SJSA1 (cell line): ENCODE results near the gene VPS13D. TPM values are rescaled to one million over a fixed set of nuclear protein-coding genes. Genes with fewer than 3 reads are reported as not detected.
A peak's percentile ranks its signal among the peaks of the same experiment; 100 is the strongest.
"Not testable (repeated sequence)": the region's sequence is repeated elsewhere in the genome, so short reads cannot be mapped to it uniquely, and the experiment has no call there.

Source experiments
- DNase-seq, 2 experiments: peaks; one replicate each; pipeline ENCODE4 v3.0.0-alpha.2; 2015 to 2020; ENCODE audit warnings: low spot score in 2 of 2, low read depth in 1 of 2
- H3K27ac ChIP-seq: fragments of 250-450 bp; sonication (Bioruptor Pico); 2 replicates; pipeline ENCODE4 v1.5.1; 2020; ENCODE audit warnings: mild to moderate bottlenecking, moderate library complexity
- H3K27me3 ChIP-seq: fragments of 250-450 bp; sonication (Bioruptor Pico); replicated peaks from 2 replicates; pipeline ENCODE4 v1.5.1; 2020; ENCODE audit warnings: mild to moderate bottlenecking, moderate library complexity
- H3K36me3 ChIP-seq: fragments of 250-450 bp; sonication (Bioruptor Pico); 2 replicates; pipeline ENCODE4 v1.5.1; 2020; ENCODE audit warnings: mild to moderate bottlenecking
- H3K4me1 ChIP-seq: fragments of 250-450 bp; sonication (Bioruptor Pico); replicated peaks from 2 replicates; pipeline ENCODE4 v1.6.1; 2021; ENCODE audit warnings: mild to moderate bottlenecking
- H3K4me3 ChIP-seq: fragments of 250-450 bp; sonication (Bioruptor Pico); 2 replicates; pipeline ENCODE4 v1.5.1; 2020; ENCODE audit warnings: mild to moderate bottlenecking
- H3K9me3 ChIP-seq: fragments of 250-450 bp; sonication (Bioruptor Pico); replicated peaks from 2 replicates; pipeline ENCODE4 v1.5.1; 2020; ENCODE audit warnings: mild to moderate bottlenecking
- total RNA-seq: library from RNA; depleted of rRNA; stranded (reverse); fragments of >200 nt; shearing (Covaris generic); gene quantifications from 2 replicates; pipeline ENCODE4 v1.2.3, GENCODE V29; 2014

The VPS13D gene
- total RNA-seq, 1 experiment from 2014 or later: 12.9 TPM

DNA sequence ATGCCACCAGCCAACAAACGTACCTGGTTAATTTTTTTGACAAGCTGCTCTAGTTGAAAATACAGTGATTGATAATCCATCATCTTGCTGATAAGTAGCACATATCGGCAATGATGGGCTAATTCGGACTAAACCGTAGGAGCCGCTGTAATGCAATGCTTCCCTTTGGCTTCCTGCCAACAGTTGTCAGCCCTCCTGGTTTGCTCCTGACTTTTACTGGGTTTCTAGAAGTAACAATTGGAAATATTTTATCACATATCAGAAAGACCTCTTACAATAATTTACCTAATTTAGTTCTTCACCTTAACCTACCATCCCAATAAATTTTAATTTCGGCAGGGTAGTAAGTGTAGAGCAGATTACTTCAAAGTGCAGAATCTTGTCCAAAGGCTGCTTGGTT, 239.7 kb downstream of the VPS13D start:
- Histone ChIP-seq H3K27ac (no peak overlapping the region), H3K9me3 (no peaks in the 10 kb centered on the region), H3K36me3 (no peaks in the 10 kb centered on the region; the same call in 1 of the 2 replicates), H3K4me3 (no peak overlapping the region), H3K27me3 (no peaks in the 10 kb centered on the region), H3K4me1 (peaks cover 13% of the 10 kb centered on the region)
- DNase-seq: no peak

DNA sequence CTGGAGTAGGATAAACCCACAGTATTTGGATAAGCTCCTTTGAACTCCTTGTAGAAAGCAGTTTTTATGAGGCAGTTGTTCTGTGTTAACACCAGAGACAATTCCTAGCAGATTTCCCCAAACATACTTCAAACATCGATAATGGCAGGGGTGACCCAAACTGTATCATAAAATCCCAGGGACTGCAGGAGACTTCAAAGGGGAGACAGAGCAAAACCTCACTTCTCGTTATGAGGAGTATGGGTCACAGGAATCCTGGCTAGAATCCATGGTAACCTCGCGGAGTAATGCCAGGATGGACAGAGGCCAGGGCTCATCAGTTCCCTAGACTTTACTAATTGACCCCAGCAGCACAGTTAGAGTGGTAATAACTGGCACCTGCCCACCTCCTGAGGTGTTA, 240.2 kb downstream of the VPS13D start:
- Histone ChIP-seq H3K27ac (no peak overlapping the region), H3K4me1 (peaks cover 9% of the 10 kb centered on the region), H3K36me3 (no peaks in the 10 kb centered on the region; the same call in 1 of the 2 replicates), H3K4me3 (no peak overlapping the region), H3K9me3 (no peaks in the 10 kb centered on the region), H3K27me3 (no peaks in the 10 kb centered on the region)
- no peak for DNase-seq

DNA sequence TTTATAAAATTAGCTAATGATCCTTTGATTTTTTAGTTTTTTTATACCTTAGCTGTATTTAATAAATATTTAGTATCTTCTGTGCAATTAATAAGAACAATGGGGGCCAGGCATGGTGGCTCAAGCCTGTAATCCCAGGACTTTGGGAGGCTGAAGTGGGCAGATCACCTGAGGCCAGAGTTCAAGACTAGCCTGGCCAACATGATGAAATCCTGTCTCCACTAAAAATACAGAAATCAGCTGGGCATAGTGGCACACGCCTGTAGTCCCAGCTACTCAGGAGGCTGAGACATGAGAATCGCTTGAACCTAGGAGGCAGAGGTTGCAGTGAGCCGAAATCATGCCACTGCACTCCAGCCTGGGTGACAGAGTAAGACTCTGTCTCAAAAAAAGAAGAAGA, 241.1 kb downstream of the VPS13D start:
- H3K4me3 ChIP-seq, H3K9me3 ChIP-seq, H3K36me3 ChIP-seq, H3K27me3 ChIP-seq, H3K27ac ChIP-seq, DNase-seq: not testable (repeated sequence)
- H3K4me1 ChIP-seq: peaks cover 18% of the 10 kb centered on the region

DNA sequence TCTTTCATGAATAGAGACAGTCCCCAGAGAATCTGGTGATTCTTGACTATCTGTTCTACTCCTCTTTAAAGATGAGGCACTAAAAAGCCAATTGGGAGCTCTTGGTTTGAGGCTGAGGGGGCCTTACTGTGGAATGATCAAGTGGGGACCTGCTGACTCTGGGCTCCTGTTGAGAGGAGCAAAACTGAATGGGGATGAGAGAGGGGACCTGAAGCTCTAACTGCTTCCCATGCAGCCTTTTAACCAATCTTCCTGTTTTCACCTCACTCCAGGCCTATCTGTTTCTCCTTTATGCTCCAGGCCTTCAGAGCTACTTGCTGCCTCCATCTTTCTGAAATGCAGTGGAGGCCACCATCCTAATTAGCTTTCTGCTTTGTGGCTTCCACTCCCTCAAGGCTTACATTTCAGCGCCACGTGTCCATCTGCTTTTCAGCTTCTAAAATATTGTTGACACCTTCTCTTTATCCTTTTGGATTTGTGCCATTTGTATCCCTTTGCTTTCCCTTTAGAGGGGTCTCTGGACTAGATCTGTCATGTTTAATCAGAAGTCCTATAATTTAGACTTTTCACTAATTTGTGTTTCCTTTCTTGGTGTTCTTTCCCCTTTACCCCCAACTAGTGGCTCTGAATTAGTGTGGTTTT, 242.4 kb downstream of the VPS13D start:
- Histone ChIP-seq H3K27ac (no peak overlapping the region), H3K4me3 (no peak overlapping the region), H3K27me3 (no peaks in the 10 kb centered on the region), H3K36me3 (no peaks in the 10 kb centered on the region; the same call in 1 of the 2 replicates), H3K4me1 (peaks cover 31% of the 10 kb centered on the region), H3K9me3 (no peaks in the 10 kb centered on the region)
- no peak for DNase-seq

DNA sequence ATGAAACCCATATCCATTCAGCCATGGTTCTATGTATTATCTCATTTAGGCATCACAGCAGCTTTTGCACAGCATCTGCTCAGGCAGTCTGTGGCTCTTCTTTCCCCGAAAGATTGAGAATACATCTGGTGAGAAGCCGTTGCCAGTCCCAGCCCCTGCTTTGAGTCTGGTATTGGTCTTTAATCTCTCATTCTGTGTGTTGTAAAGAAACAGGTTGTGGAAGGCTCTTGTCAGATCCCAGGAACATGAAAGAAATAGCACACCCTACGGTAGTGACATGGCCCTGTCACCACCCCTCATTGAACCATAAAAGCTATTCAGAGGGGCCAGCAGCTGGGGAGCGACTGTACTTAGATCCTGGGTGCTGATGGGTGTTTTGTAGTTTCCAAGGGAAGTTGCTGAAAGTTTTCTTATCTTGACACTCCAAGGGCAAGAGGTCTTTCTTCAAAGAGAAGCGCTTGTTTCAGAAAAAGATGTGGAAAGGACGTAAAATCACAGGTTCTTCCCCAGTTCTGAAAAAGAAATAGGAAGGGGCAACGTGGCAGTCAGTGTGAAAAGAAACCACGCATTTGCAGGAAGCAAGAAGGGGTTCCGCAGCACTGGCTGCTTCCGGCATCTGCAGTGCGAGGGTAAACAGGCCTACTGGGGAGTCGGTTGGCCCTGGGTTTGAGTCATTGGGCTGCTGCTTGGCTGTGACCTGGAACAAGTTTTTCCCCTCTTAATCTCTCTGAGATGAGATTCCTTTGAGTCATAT, 243.1 kb downstream of the VPS13D start:
- no peak overlapping the region for H3K4me3 ChIP-seq
- DNase-seq: no peak
- H3K27ac ChIP-seq: no peak overlapping the region
- H3K27me3 ChIP-seq: no peaks in the 10 kb centered on the region
- no peaks in the 10 kb centered on the region for H3K9me3 ChIP-seq
- peaks cover 38% of the 10 kb centered on the region for H3K4me1 ChIP-seq
- no peaks in the 10 kb centered on the region; the same call in 1 of the 2 replicates for H3K36me3 ChIP-seq

DNA sequence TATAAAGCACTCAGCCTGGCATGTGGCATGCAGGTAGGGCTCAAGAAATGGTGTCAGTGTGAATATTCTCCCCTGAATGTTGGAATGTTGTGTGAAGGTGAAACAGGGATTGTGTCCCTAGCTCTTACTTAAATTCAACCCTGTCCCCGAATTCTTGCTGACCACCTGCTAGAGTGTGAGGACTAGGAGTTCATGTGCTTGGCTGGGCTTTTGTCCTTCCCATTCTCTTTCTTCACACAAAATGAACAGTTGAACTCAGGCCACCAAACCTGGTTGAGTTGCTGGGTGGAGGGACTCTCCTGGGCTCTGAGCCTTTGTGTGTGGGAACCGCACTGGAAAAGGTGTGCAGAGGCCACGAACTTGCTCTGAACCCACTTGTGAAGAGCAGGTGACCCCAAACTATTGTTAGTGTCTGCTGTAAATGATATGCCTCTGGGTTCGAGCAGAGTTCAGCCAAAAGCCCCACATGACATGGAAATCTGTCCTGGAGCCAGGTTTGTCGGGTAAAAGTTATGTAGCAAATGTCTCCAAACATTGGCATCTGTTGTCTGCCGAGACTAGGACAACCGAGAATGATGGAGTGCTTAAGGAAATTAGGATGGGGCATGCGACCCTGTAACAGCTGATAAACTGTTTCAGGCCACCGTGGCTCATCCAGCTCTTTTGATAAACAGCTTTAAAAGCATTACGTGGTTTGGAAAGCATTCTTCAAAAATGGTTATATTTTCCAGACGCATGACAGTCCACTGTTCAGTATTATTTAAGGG, 243.9 kb downstream of the VPS13D start:
- no peak for DNase-seq
- Histone ChIP-seq H3K27me3 (no peaks in the 10 kb centered on the region), H3K9me3 (no peaks in the 10 kb centered on the region), H3K36me3 (no peaks in the 10 kb centered on the region; the same call in 1 of the 2 replicates), H3K4me3 (no peak overlapping the region), H3K27ac (no peak overlapping the region), H3K4me1 (peaks cover 46% of the 10 kb centered on the region)

DNA sequence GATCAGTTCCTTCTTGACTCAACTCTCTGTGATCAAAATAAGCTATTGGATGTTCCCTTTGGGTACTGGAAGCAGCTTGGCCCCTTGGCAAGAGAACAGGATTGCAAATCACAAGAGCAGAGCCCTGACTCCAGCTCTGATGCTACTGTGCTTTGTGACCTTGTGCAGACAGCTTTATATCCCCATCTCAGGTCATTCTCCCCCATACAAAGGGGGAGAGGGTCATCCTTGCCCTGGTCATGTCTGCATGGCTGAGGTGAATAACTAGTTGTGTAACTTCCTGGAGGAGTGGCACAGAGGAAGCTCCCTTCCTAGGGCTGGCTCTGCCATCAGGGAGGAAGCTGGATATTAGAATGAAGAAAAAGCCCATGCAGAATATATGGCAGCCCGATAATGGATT, 245.3 kb downstream of the VPS13D start:
- Histone ChIP-seq H3K4me3 (no peak overlapping the region), H3K36me3 (peaks cover 3% of the 10 kb centered on the region; the same call in 1 of the 2 replicates), H3K9me3 (no peaks in the 10 kb centered on the region), H3K27ac (no peak overlapping the region), H3K4me1 (peaks cover 59% of the 10 kb centered on the region), H3K27me3 (no peaks in the 10 kb centered on the region)
- no peak for DNase-seq

DNA sequence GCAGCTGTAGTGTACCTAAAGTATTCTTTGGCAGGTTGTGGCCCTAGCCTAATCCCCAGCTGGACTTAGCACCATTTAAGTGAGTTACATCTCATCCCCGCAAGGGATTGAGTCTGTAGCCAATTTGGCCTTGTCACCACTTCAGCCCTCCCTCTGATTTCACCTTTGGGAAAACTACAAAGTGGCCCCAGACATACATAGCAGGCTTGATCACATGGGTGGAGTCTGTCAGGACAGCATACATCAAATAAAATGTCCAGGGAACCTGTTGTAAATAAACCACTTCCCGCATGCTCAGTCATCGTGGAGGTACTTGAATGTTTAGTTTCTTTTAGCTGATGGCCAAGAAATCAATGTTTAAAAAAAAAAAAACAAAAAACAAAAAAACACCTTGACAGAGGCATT, 245.7 kb downstream of the VPS13D start:
- H3K4me3 ChIP-seq: no peak overlapping the region
- no peaks in the 10 kb centered on the region for H3K27me3 ChIP-seq
- H3K4me1 ChIP-seq: peaks cover 64% of the 10 kb centered on the region
- no peak overlapping the region for H3K27ac ChIP-seq
- peaks cover 7% of the 10 kb centered on the region; the same call in 1 of the 2 replicates for H3K36me3 ChIP-seq
- H3K9me3 ChIP-seq: no peaks in the 10 kb centered on the region
- DNase-seq: no peak

DNA sequence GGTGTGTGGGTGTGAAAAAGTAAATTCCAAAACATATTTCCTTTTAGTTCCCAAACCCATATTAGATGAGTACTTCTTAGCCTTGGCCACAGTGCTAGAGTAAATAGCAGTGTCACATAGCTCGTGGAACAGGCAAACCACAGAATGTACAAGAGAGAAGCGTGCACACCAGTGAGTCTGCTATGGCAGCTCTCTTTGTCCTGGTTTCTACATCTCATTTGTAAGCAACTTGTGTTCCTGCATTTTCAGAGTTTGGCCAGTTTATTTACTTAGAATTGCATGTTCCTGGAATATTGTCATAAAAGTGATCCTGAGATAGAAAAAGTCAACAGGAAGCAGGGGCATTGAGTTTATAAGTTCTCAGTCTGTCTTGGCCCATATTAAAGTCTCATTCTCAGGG, 246.1 kb downstream of the VPS13D start:
- no peaks in the 10 kb centered on the region for H3K27me3 ChIP-seq
- peaks cover 7% of the 10 kb centered on the region; the same call in 1 of the 2 replicates for H3K36me3 ChIP-seq
- no peak overlapping the region for H3K27ac ChIP-seq
- peak in 1 of 2 experiments; percentile 59 for DNase-seq
- H3K4me3 ChIP-seq: no peak overlapping the region
- H3K4me1 ChIP-seq: peaks cover 68% of the 10 kb centered on the region
- no peaks in the 10 kb centered on the region for H3K9me3 ChIP-seq

DNA sequence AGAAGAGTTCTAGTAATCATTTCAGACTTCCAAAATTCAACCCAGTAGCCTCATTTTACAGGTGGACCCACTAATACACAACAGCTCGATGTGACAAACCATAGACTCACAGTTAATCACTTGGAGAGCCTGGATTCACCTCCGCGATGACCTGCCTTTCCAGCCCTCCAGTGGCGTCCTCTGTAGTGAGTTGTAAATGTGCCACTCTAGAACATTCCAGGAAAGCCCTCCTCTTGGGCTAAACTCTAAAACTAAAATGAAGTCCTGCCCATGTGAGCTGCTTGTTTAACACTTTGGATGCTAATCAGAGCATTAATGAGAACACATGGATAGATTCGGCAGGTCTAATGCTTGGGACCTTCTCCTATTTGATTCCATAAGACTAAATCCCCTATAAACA, 247.5 kb downstream of the VPS13D start:
- no peaks in the 10 kb centered on the region for H3K9me3 ChIP-seq
- H3K4me3 ChIP-seq: no peak overlapping the region
- no peaks in the 10 kb centered on the region for H3K27me3 ChIP-seq
- peaks cover 74% of the 10 kb centered on the region for H3K4me1 ChIP-seq
- no peak for DNase-seq
- peak overlapping the region; percentile 45 for H3K27ac ChIP-seq
- H3K36me3 ChIP-seq: peaks cover 7% of the 10 kb centered on the region; the same call in 1 of the 2 replicates

DNA sequence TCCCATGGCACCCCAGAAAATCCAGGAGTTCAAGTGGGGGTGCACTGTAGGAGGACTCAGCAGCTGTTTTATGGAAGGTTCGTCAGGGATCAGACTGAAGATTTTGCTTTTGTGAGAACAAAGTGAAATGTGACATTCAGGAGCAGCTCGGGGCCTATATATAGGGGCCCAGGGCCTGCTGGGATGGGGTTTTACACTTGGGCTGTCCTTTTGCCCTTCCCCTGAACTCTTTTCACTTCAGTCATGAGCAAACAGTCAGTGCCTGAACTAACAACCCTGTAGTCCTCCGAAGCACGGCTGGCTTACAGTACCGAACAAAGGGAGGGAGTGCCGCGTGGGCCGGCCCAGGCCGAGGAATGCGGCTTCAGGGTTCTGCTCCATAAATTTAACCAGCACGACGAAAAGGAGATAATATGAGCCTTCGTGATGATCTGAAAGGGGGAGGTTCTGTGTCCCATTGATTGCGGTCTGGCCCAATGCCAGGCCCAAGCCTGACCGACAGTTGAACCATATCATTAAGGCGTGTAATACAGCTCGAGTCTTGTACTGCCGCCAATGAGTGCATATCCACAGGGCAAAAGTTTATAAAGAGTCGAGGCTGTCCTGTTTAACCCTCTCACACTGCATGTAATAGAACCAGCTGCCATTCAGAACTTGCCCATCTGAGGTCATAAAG, 248.2 kb downstream of the VPS13D start:
- Histone ChIP-seq H3K4me3 (no peak overlapping the region), H3K36me3 (peaks cover 7% of the 10 kb centered on the region; the same call in 1 of the 2 replicates), H3K9me3 (no peaks in the 10 kb centered on the region), H3K4me1 (peaks cover 76% of the 10 kb centered on the region), H3K27me3 (no peaks in the 10 kb centered on the region), H3K27ac (peak overlapping the region; percentile 45)
- peak; percentile 94 to 97 for DNase-seq

DNA sequence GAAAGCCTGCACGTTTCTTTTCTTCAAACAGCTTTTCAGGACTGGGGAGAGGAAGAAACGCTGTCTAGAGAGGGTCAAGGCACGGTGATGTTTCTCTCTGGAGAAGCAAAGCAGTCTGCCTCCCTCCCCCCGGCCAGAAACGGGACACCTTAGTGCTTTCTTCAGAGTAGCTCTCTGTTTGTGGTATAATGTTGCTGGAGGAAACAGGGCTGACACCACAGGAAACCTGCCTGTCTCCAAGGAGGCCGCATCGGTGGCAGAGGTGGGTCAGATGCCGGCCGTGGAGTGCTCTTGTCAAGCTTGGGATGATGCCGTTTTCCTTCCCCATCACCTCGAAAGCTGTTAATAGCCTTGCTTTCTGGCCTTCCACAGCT, 248.8 kb downstream of the VPS13D start:
- H3K27me3 ChIP-seq: no peaks in the 10 kb centered on the region
- no peaks in the 10 kb centered on the region for H3K9me3 ChIP-seq
- H3K27ac ChIP-seq: peak overlapping the region; percentile 40
- H3K36me3 ChIP-seq: peaks cover 7% of the 10 kb centered on the region; the same call in 1 of the 2 replicates
- no peak overlapping the region for H3K4me3 ChIP-seq
- H3K4me1 ChIP-seq: peaks cover 76% of the 10 kb centered on the region
- no peak for DNase-seq

DNA sequence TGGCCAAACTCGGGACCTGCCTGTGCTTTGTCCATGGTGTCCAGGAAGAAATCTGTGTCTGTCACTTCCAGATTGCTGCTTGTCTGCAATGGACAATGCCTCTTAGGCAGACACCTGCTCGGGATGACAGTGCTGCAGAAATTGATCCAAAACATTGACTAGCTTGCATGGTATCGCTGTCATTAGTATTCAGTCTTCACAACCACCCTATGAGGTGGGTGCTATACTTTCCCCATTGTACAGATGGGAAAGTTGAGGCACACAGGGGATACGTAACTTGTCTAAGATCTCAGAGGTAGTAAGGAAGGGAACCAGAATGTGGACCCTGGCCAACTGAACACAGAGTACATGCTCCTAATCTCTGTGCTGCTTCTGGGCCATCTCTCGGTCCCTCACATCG, 249.5 kb downstream of the VPS13D start:
- Histone ChIP-seq H3K36me3 (peaks cover 7% of the 10 kb centered on the region; the same call in 1 of the 2 replicates), H3K4me1 (peaks cover 81% of the 10 kb centered on the region), H3K27ac (no peak overlapping the region), H3K4me3 (no peak overlapping the region), H3K27me3 (no peaks in the 10 kb centered on the region), H3K9me3 (no peaks in the 10 kb centered on the region)
- no peak for DNase-seq
